Measurements from ENCODE around the gene FAAH.

FAAH gene

DNA sequence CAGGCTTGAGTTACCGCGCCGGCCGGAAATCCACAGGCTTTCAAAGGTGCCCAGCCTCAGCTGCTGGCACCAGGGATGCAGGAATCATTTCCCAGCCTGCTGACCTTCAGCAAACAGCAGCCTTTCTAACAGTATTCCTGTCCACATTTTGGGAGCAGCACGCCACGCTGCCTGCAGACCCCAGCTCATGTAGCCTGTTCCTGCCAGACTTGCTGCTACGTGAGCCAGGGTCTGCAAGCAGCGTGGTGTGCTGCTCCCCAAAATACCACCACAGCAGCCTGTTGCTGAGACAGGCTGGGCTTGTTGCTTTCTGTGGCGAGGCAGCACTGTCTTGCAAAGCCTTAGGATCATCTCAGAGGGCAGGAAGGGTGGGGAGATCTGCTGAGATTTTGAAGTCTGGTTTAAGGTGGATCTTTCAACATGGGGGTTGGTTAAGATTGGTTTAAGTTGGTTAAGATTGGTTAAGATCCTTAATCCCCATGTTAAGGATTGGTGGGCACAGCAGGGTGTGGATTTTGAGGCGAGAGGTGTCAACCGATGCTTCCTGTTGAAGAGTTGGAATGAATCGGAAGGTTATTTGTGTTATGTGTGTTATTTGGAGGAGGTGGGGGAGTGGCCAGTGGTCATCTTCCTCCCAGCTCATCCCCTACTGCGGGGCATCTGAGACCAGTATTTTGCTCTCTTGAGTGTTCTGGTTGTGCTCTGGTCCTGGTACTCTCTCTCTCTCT is 12.9 kb downstream of the FAAH start:
- TF ChIP-seq, protein P1, sequence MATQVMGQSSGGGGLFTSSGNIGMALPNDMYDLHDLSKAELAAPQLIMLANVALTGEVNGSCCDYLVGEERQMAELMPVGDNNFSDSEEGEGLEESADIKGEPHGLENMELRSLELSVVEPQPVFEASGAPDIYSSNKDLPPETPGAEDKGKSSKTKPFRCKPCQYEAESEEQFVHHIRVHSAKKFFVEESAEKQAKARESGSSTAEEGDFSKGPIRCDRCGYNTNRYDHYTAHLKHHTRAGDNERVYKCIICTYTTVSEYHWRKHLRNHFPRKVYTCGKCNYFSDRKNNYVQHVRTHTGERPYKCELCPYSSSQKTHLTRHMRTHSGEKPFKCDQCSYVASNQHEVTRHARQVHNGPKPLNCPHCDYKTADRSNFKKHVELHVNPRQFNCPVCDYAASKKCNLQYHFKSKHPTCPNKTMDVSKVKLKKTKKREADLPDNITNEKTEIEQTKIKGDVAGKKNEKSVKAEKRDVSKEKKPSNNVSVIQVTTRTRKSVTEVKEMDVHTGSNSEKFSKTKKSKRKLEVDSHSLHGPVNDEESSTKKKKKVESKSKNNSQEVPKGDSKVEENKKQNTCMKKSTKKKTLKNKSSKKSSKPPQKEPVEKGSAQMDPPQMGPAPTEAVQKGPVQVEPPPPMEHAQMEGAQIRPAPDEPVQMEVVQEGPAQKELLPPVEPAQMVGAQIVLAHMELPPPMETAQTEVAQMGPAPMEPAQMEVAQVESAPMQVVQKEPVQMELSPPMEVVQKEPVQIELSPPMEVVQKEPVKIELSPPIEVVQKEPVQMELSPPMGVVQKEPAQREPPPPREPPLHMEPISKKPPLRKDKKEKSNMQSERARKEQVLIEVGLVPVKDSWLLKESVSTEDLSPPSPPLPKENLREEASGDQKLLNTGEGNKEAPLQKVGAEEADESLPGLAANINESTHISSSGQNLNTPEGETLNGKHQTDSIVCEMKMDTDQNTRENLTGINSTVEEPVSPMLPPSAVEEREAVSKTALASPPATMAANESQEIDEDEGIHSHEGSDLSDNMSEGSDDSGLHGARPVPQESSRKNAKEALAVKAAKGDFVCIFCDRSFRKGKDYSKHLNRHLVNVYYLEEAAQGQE (IDR thresholded peaks at IDR 0.05; ENCODE audit: low read depth), result no peak
- no peak for TF ChIP-seq ZBTB7A (IDR thresholded peaks at IDR 0.05; ENCODE audit: low read depth)
- TF ChIP-seq CEBPB (IDR thresholded peaks at IDR 0.05), result no peak
- no peak for TF ChIP-seq FOXM1 (IDR thresholded peaks at IDR 0.05; ENCODE audit: borderline replicate concordance, low read depth)
- no peak for TF ChIP-seq EGR1 (IDR thresholded peaks at IDR 0.05)
- TF ChIP-seq TEAD4 (IDR thresholded peaks at IDR 0.05), result no peak
- no peak for TF ChIP-seq YY1 (IDR thresholded peaks at IDR 0.05; ENCODE audit: low read depth)
- TF ChIP-seq TAF1 (IDR thresholded peaks at IDR 0.05; ENCODE audit: low read depth), result no peak
- TF ChIP-seq, protein P2, sequence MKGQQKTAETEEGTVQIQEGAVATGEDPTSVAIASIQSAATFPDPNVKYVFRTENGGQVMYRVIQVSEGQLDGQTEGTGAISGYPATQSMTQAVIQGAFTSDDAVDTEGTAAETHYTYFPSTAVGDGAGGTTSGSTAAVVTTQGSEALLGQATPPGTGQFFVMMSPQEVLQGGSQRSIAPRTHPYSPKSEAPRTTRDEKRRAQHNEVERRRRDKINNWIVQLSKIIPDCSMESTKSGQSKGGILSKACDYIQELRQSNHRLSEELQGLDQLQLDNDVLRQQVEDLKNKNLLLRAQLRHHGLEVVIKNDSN (IDR thresholded peaks at IDR 0.05), result no peak
- TF ChIP-seq, protein P3, sequence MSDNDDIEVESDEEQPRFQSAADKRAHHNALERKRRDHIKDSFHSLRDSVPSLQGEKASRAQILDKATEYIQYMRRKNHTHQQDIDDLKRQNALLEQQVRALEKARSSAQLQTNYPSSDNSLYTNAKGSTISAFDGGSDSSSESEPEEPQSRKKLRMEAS (IDR thresholded peaks at IDR 0.05), result no peak
- no peak for TF ChIP-seq NFIC (IDR thresholded peaks at IDR 0.05)
- no peak for TF ChIP-seq RAD21 (IDR thresholded peaks at IDR 0.05; ENCODE audit: low read depth)
- TF ChIP-seq TCF12 (IDR thresholded peaks at IDR 0.05; ENCODE audit: low read depth), result no peak

DNA sequence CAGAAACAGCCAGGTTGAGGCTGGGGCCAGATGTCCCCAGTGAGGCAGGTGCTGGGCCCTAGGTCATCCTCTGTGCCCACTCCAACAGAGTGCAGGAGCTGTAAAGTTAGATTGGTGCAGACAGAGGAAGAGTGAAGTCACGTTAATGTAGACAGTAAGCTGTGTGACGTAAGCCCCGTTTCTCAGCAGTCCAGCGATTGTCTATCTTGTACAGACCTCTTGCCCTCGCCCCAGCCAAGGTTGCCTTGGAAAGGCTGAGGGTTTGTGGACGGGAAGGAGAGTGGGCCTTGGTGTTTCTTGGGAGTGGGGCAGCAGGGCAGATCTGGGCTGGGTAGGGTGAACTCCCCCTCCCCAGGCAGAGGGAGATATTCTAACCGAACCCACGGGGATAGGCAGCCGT is 13.5 kb downstream of the FAAH start:
- TF ChIP-seq TCF12 (IDR thresholded peaks at IDR 0.05; ENCODE audit: low read depth) (no peak), TEAD4 (IDR thresholded peaks at IDR 0.05) (no peak), CEBPB (IDR thresholded peaks at IDR 0.05) (no peak), TAF1 (IDR thresholded peaks at IDR 0.05; ENCODE audit: low read depth) (no peak), EP300 (IDR thresholded peaks at IDR 0.05; ENCODE audit: borderline replicate concordance) (no peak), FOXM1 (IDR thresholded peaks at IDR 0.05; ENCODE audit: borderline replicate concordance, low read depth) (no peak), ZBTB7A (IDR thresholded peaks at IDR 0.05; ENCODE audit: low read depth) (no peak), EGR1 (IDR thresholded peaks at IDR 0.05) (no peak), YY1 (IDR thresholded peaks at IDR 0.05; ENCODE audit: low read depth) (no peak), RAD21 (IDR thresholded peaks at IDR 0.05; ENCODE audit: low read depth) (no peak), CREB1 (IDR thresholded peaks at IDR 0.05; ENCODE audit: low read depth) (no peak), NFIC (IDR thresholded peaks at IDR 0.05) (no peak)
- TF ChIP-seq, protein P2 (IDR thresholded peaks at IDR 0.05), result no peak
- TF ChIP-seq, protein P1 (IDR thresholded peaks at IDR 0.05; ENCODE audit: low read depth), result no peak
- TF ChIP-seq, protein P3 (IDR thresholded peaks at IDR 0.05), result no peak

DNA sequence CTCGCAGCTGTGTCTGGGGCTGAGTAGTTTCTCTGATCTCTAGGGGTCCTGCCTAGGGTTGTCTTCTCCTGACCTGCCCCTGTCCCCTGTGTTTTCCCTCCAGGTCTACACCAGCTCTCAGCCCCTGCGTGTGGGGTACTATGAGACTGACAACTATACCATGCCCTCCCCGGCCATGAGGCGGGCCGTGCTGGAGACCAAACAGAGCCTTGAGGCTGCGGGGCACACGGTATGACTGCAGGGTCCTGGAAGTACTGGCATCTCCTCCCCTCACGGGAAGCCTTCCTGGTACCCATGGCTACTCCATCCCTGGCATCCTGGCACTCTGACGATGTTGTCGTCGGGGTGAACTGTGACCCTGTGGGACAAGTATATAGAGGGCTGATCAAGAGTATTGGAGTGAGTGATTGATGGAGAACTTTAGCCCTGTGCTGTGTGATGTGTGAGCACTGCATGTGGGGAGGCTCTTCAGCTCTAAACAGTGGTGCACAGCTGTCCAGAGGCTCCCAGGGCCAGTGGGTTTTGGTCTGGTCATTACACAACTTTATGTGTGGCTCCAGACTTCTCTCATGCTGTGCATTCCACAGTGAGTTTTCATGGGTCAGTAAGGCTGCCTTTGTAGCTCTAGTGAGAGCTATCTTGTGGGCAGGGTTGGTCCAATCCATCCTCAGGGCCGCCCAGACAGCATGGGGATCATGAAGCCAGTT is 14.4 kb downstream of the FAAH start:
- no peak for TF ChIP-seq FOXM1 (IDR thresholded peaks at IDR 0.05; ENCODE audit: borderline replicate concordance, low read depth)
- TF ChIP-seq CEBPB (IDR thresholded peaks at IDR 0.05), result no peak
- TF ChIP-seq CREB1 (IDR thresholded peaks at IDR 0.05; ENCODE audit: low read depth), result no peak
- no peak for TF ChIP-seq NFIC (IDR thresholded peaks at IDR 0.05)
- TF ChIP-seq, protein P1 (IDR thresholded peaks at IDR 0.05; ENCODE audit: low read depth), result no peak
- no peak for TF ChIP-seq RAD21 (IDR thresholded peaks at IDR 0.05; ENCODE audit: low read depth)
- TF ChIP-seq, protein P3 (IDR thresholded peaks at IDR 0.05), result no peak
- TF ChIP-seq, protein P2 (IDR thresholded peaks at IDR 0.05), result no peak
- TF ChIP-seq TEAD4 (IDR thresholded peaks at IDR 0.05), result no peak
- TF ChIP-seq EP300 (IDR thresholded peaks at IDR 0.05; ENCODE audit: borderline replicate concordance), result no peak
- no peak for TF ChIP-seq ZBTB7A (IDR thresholded peaks at IDR 0.05; ENCODE audit: low read depth)
- no peak for TF ChIP-seq EGR1 (IDR thresholded peaks at IDR 0.05)
- TF ChIP-seq TCF12 (IDR thresholded peaks at IDR 0.05; ENCODE audit: low read depth), result no peak
- TF ChIP-seq YY1 (IDR thresholded peaks at IDR 0.05; ENCODE audit: low read depth), result no peak
- no peak for TF ChIP-seq TAF1 (IDR thresholded peaks at IDR 0.05; ENCODE audit: low read depth)
